SK-MEL-5 (cell line): ENCODE data around the gene FAR1. TPM values are rescaled to one million over a fixed set of nuclear protein-coding genes. Genes with fewer than 3 reads are reported as not detected.

Experiments
- DNase-seq: peaks from one replicate; pipeline ENCODE4 v3.0.0-alpha.2; 2016; ENCODE audit warnings: low read depth, low spot score
- in situ Hi-C: cut with HindIII; loops from 2 replicates; pipeline ENCODE4 v1.10.0; 2016; ENCODE audit warnings: low sequenced_read_pairs, high pct_unique_total_duplicates, low pct_unique_long_range_greater_than_20kb
- total RNA-seq: library from RNA; depleted of rRNA; stranded (reverse); fragments of >200 nt; shearing (Covaris generic); gene quantifications from 2 replicates; pipeline ENCODE4 v1.2.3, GENCODE V29; 2014

Gene FAR1
- total RNA-seq, 1 experiment from 2014 or later: 30.0 TPM

GRCh38 chr11:13760115-13760514 lies 91.6 kb downstream of the FAR1 start:
- DNase-seq: no peak
- in situ Hi-C loops: no loop called here

GRCh38 chr11:13761250-13761649 lies 92.8 kb downstream of the FAR1 start:
- in situ Hi-C loops: no loop called here
- no peak for DNase-seq

GRCh38 chr11:13761716-13762115 lies 93.2 kb downstream of the FAR1 start:
- DNase-seq: no peak
- in situ Hi-C loops: no loop called here

GRCh38 chr11:13762718-13763117 lies 94.2 kb downstream of the FAR1 start:
- no peak for DNase-seq
- in situ Hi-C loops: no loop called here

GRCh38 chr11:13763341-13763740 lies 94.9 kb downstream of the FAR1 start:
- no peak for DNase-seq
- in situ Hi-C loops: no loop called here

- in situ Hi-C loops: no loop called here
Measured at GRCh38 chr11:13765886-13766285, 97.4 kb downstream of the FAR1 start.

GRCh38 chr11:13767471-13767870 lies 99.0 kb downstream of the FAR1 start:
- DNase-seq: no peak
- in situ Hi-C loops: no loop called here

More at GRCh38 chr11:13765886-13766285, 97.4 kb downstream of the FAR1 start:
- no peak for DNase-seq

- in situ Hi-C loops: no loop called here
- peak; percentile 49 for DNase-seq
Measured at GRCh38 chr11:13769188-13769587, 100.7 kb downstream of the FAR1 start.

GRCh38 chr11:13771151-13771550 lies 102.7 kb downstream of the FAR1 start:
- in situ Hi-C loops: no loop called here

GRCh38 chr11:13772223-13773046 lies 104.0 kb downstream of the FAR1 start:
- DNase-seq: peak; percentile 79
- in situ Hi-C loops: no loop called here

More at GRCh38 chr11:13771151-13771550, 102.7 kb downstream of the FAR1 start:
- DNase-seq: no peak

GRCh38 chr11:13775471-13775870 lies 107.0 kb downstream of the FAR1 start:
- DNase-seq: no peak
- in situ Hi-C loops: no loop called here

- peak; percentile 35 for DNase-seq
- in situ Hi-C loops: no loop called here
Measured at GRCh38 chr11:13776134-13776815, 107.8 kb downstream of the FAR1 start.

- no peak for DNase-seq
- in situ Hi-C loops: no loop called here
Measured at GRCh38 chr11:13777341-13777985, 109.0 kb downstream of the FAR1 start.

- in situ Hi-C loops: no loop called here
Measured at GRCh38 chr11:13778345-13778744, 109.9 kb downstream of the FAR1 start.

GRCh38 chr11:13781153-13781552 lies 112.7 kb downstream of the FAR1 start:
- in situ Hi-C loops: no loop called here
- DNase-seq: no peak

More at GRCh38 chr11:13778345-13778744, 109.9 kb downstream of the FAR1 start:
- DNase-seq: no peak
